HG03095 (cell line): ENCODE data around the gene PINLYP.

Experiments
- ATAC-seq: cut with Tn5 transposase; IDR thresholded peaks from one replicate; pipeline ENCODE4 v1.9.1; 2021; ENCODE audit warnings: moderate library complexity; ENCODE audit not compliant: unreplicated experiment

Gene PINLYP

DNA sequence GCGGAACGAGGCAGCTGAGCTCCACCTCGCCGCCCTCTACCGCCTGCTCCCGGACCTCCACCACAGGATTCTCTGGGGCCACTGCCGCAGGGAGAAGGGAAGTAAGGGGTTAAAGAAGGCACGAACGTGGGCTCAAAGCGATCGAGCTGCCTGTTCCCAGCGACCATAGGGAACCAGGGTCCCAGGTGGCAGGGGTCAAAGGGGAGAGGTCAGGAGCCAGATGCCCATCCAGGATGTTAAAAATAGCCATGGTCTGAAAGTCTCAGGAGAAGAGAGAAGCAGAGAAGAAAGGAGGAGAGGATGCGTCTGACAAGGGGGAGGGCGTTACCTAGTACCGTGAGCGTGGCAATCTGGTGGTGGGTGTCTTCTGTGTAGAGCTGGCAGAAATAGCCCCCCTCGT lies 51.2 kb downstream of the PINLYP start:
- no peak for ATAC-seq

- ATAC-seq = no peak
Observed at GRCh38 chr19:43628646-43629326, 53.2 kb downstream of the PINLYP start.

GRCh38 chr19:43631491-43631890 lies 55.9 kb downstream of the PINLYP start:
- ATAC-seq = no peak
